A549 (cell line): ENCODE measurements around the gene LEUTX. TPM values are rescaled to one million over a fixed set of nuclear protein-coding genes. Genes with fewer than 3 reads are reported as not detected.
A peak's percentile ranks its signal among the peaks of the same experiment; 100 is the strongest.

Source experiments
- ATAC-seq, 2 experiments: fragments of 200-7000 bp in 1 of 2; fragments of >200 bp in 1 of 2; cut with Nextera tagmentation in 1 of 2; cut with Tn5 transposase in 1 of 2; 3 replicates each; pipeline versions ENCODE4 v1.8.0 to v1.9.1; 2018 to 2020; ENCODE audit warnings: mild to moderate bottlenecking in 1 of 2, moderate library complexity in 1 of 2
- CTCF ChIA-PET: fragments of 300-600 bp; sonication (Branson Sonifier 250); formaldehyde crosslinking; extraction: SDS; loops from one replicate; lab custom pipeline; 2021; ENCODE audit warnings: antibody characterized with exemption, inconsistent platforms; lab: Yijun Ruan, JAX
- POLR2A ChIA-PET: fragments of 350-600 bp; formaldehyde crosslinking; extraction: SDS; loops from one replicate; lab custom pipeline; 2021; ENCODE audit warnings: antibody characterized with exemption, inconsistent platforms; lab: Yijun Ruan, JAX
- DNase-seq, 2 experiments: peaks; one replicate each; pipeline versions ENCODE4 v3.0.0 to v3.0.0-alpha.2; 2011 to 2016; ENCODE audit warnings: low read depth in 1 of 2, low spot score in 1 of 2
- FAIRE-seq: peaks from 2 replicates; lab custom pipeline; 2011; peaks lifted over from hg19 to GRCh38; lab: Jason Lieb, UNC
- H3K27ac ChIP-seq, 2 experiments: fragments of >200 bp; sonication (Bioruptor Twin); formaldehyde crosslinking; 3 replicates each; pipeline ENCODE4 v1.5.1; 2016 to 2017
- H3K4me1 ChIP-seq: fragments of >200 bp; sonication (Bioruptor Twin); formaldehyde crosslinking; 3 replicates; pipeline ENCODE4 v1.6.1; 2016
- H3K4me2 ChIP-seq: fragments of >200 bp; sonication (Bioruptor Twin); formaldehyde crosslinking; 3 replicates; pipeline ENCODE4 v1.6.1; 2016
- H3K4me3 ChIP-seq: fragments of >200 bp; sonication (Bioruptor Twin); formaldehyde crosslinking; 3 replicates; pipeline ENCODE4 v1.5.1; 2016
- H3K9me3 ChIP-seq: fragments of >200 bp; sonication (Bioruptor Twin); formaldehyde crosslinking; 3 replicates; pipeline ENCODE4 v1.6.1; 2016
- CBX8 ChIP-seq: fragments of 200-600 bp; sonication (generic); IDR thresholded peaks from 2 replicates; pipeline ENCODE4 v1.6.1; 2016
- CEBPB ChIP-seq, 2 experiments: fragments of >200 bp in 1 of 2; sonication (Bioruptor Twin) in 1 of 2; formaldehyde crosslinking in 1 of 2; IDR thresholded peaks; 2 replicates each; pipeline ENCODE4 v1.6.1; 2012 to 2016
- CHD2 ChIP-seq: fragments of 150-350 bp; IDR thresholded peaks from 2 replicates; pipeline ENCODE4 v1.6.1; 2014; ENCODE audit warnings: low read length; ENCODE audit not compliant: partially characterized antibody
- EHMT2 ChIP-seq: fragments of 200-600 bp; sonication (generic); IDR thresholded peaks from 2 replicates; pipeline ENCODE4 v1.6.1; 2016; ENCODE audit warnings: antibody characterized with exemption, low read depth, mild to moderate bottlenecking, moderate library complexity
- FOSL2 ChIP-seq, 2 experiments: fragments of 450-650 bp in 1 of 2; fragments of >200 bp in 1 of 2; sonication (Bioruptor Twin) in 1 of 2; formaldehyde crosslinking; IDR thresholded peaks; 2 replicates each; pipeline versions ENCODE4 v1.5.0 to v1.6.1; 2016 to 2020; ENCODE audit warnings: mild to moderate bottlenecking in 1 of 2, moderate library complexity in 1 of 2
- HOXA7 ChIP-seq: fragments of 250-450 bp; sonication (Bioruptor Pico); IDR thresholded peaks from 2 replicates; pipeline ENCODE4 v1.5.0; 2020; ENCODE audit warnings: mild to moderate bottlenecking, moderate library complexity
- HOXB13 ChIP-seq: fragments of 250-450 bp; sonication (Bioruptor Pico); IDR thresholded peaks from 2 replicates; pipeline ENCODE4 v1.5.0; 2020; ENCODE audit warnings: low read depth, mild to moderate bottlenecking, moderate library complexity
- NR3C1 ChIP-seq: fragments of >200 bp; sonication (Bioruptor Twin); formaldehyde crosslinking; IDR thresholded peaks from 3 replicates; pipeline ENCODE4 v1.6.1; 2017
- POLR2AphosphoS2 ChIP-seq: conservative IDR thresholded peaks from 2 replicates; pipeline ENCODE4 v1.6.1; 2012; ENCODE audit warnings: low read length, improper control_type of control experiment, inconsistent platforms
- SMC3 ChIP-seq: fragments of >200 bp; sonication (Bioruptor Twin); formaldehyde crosslinking; IDR thresholded peaks from 3 replicates; pipeline ENCODE4 v1.6.1; 2018; ENCODE audit warnings: inconsistent platforms
- TFCP2L1 ChIP-seq: fragments of 250-450 bp; sonication (Bioruptor Pico); IDR thresholded peaks from 2 replicates; pipeline ENCODE4 v1.5.0; 2021; ENCODE audit warnings: mild to moderate bottlenecking
- WGBS: methylation state at CpG from one replicate; pipeline ENCODE4 v1.1.6; 2017; ENCODE audit errors: missing lambda C conversion rate; 5-methylcytosine and 5-hydroxymethylcytosine counted together
- polyA plus RNA-seq, 4 experiments: library from polyadenylated mRNA; depleted of rRNA in 3 of 4; stranded (reverse); fragments of >200 nt; fragmentation: RNase III in 1 of 4; extraction: RNeasy Plus Mini Kit Qiagen cat#74134 plus additional on column Dnase treatment in 1 of 4; gene quantifications; 2 replicates in 3 of 4; 3 replicates in 1 of 4; pipeline ENCODE4 v1.2.3, GENCODE V29; 2011 to 2017
- TF ChIP-seq, protein P1 (sequence below): fragments of 200-600 bp; sonication (generic); IDR thresholded peaks from 2 replicates; pipeline ENCODE4 v1.6.1; 2016; ENCODE audit warnings: antibody characterized with exemption, mild to moderate bottlenecking, moderate library complexity
- TF ChIP-seq, protein P2 (sequence below): fragments of 250-450 bp; sonication (Bioruptor Pico); IDR thresholded peaks from 2 replicates; pipeline ENCODE4 v1.5.0; 2021; ENCODE audit warnings: mild to moderate bottlenecking, moderate library complexity, borderline replicate concordance
- TF ChIP-seq, protein P3 (sequence below): IDR thresholded peaks from 2 replicates; pipeline ENCODE4 v1.6.1; 2012; ENCODE audit warnings: low read depth, borderline replicate concordance

Gene LEUTX
- polyA plus RNA-seq, 2 of the 4 experiments (the other 2 are of a cell fraction): not detected

DNA sequence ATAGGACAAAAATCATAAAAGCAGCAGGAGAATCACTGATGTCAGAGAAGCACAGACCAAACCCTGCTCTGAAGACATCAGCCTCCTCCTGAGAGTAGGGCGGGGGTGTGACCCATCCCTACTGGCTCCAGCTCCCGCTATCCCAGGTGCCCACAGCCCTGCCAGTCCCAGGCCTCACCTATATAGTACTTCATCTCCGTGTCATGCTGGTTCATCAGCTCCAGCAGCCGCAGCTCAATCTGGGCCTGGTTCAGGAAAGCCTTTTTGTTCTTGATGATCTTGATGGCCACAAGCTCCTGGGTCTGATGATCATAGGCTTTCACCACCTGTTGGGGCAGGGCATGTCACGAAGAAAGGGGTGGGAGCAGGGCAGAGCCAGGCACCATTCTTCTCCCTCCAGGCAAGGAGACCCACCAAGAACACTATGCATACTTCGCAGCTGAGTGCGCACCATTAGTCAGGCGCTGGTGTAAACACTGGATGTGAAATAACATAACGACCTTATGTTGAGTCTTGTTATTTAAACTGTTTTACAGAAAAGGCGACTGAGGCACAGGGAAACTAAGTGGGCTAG lies 51.1 kb downstream of the LEUTX start:
- ChIA-PET CTCF (interaction anchor here (1.1 to 3.2 kb wide), 4 partner anchors 13 to 37 kb away, joined by 3 to 43 read pairs (median 6); no protein-coding TSS in a partner anchor), POLR2A (interaction anchor here (1.0 kb wide), 1 partner anchor 16 kb away, joined by 3 read pairs; the partner anchor contains the start of gene FBL)
- Histone ChIP-seq H3K9me3 (no peaks in the 10 kb centered on the region), H3K4me2 (no peak overlapping the region), H3K27ac (no peak overlapping the region), H3K4me1 (peaks cover 17% of the 10 kb centered on the region), H3K4me3 (no peak overlapping the region)
- DNase-seq (no peak), FAIRE-seq (no peak), ATAC-seq (no peak)
- TF ChIP-seq, protein P1, sequence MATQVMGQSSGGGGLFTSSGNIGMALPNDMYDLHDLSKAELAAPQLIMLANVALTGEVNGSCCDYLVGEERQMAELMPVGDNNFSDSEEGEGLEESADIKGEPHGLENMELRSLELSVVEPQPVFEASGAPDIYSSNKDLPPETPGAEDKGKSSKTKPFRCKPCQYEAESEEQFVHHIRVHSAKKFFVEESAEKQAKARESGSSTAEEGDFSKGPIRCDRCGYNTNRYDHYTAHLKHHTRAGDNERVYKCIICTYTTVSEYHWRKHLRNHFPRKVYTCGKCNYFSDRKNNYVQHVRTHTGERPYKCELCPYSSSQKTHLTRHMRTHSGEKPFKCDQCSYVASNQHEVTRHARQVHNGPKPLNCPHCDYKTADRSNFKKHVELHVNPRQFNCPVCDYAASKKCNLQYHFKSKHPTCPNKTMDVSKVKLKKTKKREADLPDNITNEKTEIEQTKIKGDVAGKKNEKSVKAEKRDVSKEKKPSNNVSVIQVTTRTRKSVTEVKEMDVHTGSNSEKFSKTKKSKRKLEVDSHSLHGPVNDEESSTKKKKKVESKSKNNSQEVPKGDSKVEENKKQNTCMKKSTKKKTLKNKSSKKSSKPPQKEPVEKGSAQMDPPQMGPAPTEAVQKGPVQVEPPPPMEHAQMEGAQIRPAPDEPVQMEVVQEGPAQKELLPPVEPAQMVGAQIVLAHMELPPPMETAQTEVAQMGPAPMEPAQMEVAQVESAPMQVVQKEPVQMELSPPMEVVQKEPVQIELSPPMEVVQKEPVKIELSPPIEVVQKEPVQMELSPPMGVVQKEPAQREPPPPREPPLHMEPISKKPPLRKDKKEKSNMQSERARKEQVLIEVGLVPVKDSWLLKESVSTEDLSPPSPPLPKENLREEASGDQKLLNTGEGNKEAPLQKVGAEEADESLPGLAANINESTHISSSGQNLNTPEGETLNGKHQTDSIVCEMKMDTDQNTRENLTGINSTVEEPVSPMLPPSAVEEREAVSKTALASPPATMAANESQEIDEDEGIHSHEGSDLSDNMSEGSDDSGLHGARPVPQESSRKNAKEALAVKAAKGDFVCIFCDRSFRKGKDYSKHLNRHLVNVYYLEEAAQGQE: no peak
- TF ChIP-seq POLR2AphosphoS2 (0 out of 2 replicates have a peak, but pooled peaks have one; percentile 21), EHMT2 (no peak)
- WGBS: 96% methylated on average over 10 of the region's 10 CpGs

DNA sequence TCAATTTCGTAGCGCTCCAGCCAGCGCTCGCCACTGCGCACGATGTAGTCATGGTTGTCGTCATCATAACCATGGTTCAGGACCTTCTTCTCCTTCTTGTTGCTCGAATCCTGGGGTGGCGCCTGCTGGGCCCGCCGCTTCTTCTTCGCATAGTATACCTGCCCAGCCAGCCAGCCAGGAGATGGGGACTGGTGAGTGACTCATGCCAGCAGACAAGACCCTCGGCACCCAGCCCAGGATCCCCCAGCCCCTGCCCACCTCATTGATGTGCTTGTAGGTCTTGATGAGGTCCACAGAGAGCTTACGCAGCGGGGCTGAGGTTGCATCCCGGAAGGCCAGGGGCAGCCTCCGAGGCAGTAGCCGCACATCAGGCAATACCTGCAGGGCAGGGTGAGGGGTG lies 51.8 kb downstream of the LEUTX start:
- ATAC-seq: no peak
- peaks cover 17% of the 10 kb centered on the region for H3K4me1 ChIP-seq
- ChIA-PET POLR2A (interaction anchor here (1.0 kb wide), 1 partner anchor 16 kb away, joined by 3 read pairs; the partner anchor contains the start of gene FBL), CTCF (interaction anchor here (1.1 to 3.2 kb wide), 3 partner anchors 13 to 38 kb away, joined by 3 to 43 read pairs (median 9); no protein-coding TSS in a partner anchor)
- no peak for FAIRE-seq
- 95% methylated on average over 18 of the region's 18 CpGs for WGBS
- no peak for DNase-seq
- H3K4me3 ChIP-seq: no peak overlapping the region
- no peaks in the 10 kb centered on the region for H3K9me3 ChIP-seq
- no peak for TF ChIP-seq HOXA7
- TF ChIP-seq, protein P2, sequence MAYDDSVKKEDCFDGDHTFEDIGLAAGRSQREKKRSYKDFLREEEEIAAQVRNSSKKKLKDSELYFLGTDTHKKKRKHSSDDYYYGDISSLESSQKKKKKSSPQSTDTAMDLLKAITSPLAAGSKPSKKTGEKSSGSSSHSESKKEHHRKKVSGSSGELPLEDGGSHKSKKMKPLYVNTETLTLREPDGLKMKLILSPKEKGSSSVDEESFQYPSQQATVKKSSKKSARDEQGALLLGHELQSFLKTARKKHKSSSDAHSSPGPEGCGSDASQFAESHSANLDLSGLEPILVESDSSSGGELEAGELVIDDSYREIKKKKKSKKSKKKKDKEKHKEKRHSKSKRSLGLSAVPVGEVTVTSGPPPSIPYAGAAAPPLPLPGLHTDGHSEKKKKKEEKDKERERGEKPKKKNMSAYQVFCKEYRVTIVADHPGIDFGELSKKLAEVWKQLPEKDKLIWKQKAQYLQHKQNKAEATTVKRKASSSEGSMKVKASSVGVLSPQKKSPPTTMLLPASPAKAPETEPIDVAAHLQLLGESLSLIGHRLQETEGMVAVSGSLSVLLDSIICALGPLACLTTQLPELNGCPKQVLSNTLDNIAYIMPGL: no peak
- TF ChIP-seq CBX8: no peak
- no peak overlapping the region for H3K27ac ChIP-seq
- no peak overlapping the region for H3K4me2 ChIP-seq

DNA sequence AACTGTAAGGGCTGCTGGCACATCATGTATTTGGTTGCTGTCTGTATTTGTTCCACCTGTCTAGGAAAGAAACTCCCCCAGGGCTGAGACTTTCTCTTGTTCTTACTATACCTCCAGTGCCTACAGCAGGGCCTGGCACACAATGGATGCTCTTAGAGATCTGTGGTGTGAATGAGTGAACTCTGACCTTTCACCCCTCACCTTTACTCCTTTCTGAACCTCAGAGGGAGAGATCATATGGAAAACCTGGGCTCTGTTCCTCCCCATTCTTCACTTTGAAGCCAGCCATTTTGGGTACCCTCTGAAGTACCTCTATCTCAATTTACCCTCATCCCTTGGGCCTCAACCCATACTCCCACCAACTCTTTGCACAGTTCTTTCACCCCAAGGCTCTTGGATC lies 52.2 kb downstream of the LEUTX start:
- CTCF ChIA-PET: no interaction called here
- TF ChIP-seq CHD2: no peak
- no peak for TF ChIP-seq HOXB13 (CRISPR knock-in tag)
- TF ChIP-seq NR3C1: no peak
- no peak for TF ChIP-seq FOSL2 (IDR thresholded peaks at IDR 0.05)
- TF ChIP-seq FOSL2 (CRISPR knock-in tag; IDR thresholded peaks at IDR 0.05): no peak
- TF ChIP-seq, protein P3, sequence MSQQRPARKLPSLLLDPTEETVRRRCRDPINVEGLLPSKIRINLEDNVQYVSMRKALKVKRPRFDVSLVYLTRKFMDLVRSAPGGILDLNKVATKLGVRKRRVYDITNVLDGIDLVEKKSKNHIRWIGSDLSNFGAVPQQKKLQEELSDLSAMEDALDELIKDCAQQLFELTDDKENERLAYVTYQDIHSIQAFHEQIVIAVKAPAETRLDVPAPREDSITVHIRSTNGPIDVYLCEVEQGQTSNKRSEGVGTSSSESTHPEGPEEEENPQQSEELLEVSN: no peak
- no peak for TF ChIP-seq CEBPB (IDR thresholded peaks at IDR 0.05)
- no peak for TF ChIP-seq TFCP2L1
- TF ChIP-seq, protein P2: no peak
- no peak for TF ChIP-seq SMC3
- TF ChIP-seq, all 56 proteins: peak for 0
- FAIRE-seq (no peak), DNase-seq (no peak), ATAC-seq (no peak)
- POLR2A ChIA-PET: no interaction called here
- no peak overlapping the region for H3K27ac ChIP-seq
- no peak overlapping the region for H3K4me3 ChIP-seq
- no peaks in the 10 kb centered on the region for H3K9me3 ChIP-seq
- H3K4me2 ChIP-seq: no peak overlapping the region
- peaks cover 17% of the 10 kb centered on the region for H3K4me1 ChIP-seq
